Testis (tissue), 3 donors: Measurements from ENCODE around the gene MRPL37. TPM values are rescaled to one million over a fixed set of nuclear protein-coding genes. Genes with fewer than 3 reads are reported as not detected.

Source experiments
- DNase-seq: peaks from one replicate; pipeline ENCODE4 v3.0.0-alpha.2; 2019
- H3K27ac ChIP-seq, 2 donors: fragments of 200-600 bp; sonication (generic); one replicate each; pipeline ENCODE4 v1.5.1; 2019
- H3K27me3 ChIP-seq: fragments of 200-600 bp; sonication (generic); one replicate; pipeline ENCODE4 v1.5.1; 2019
- H3K36me3 ChIP-seq: fragments of 200-600 bp; sonication (generic); one replicate; pipeline ENCODE4 v1.5.1; 2017; ENCODE audit warnings: low read depth; ENCODE audit errors: missing control alignments
- H3K4me1 ChIP-seq: fragments of 200-600 bp; sonication (generic); one replicate; pipeline ENCODE4 v1.5.1; 2019
- H3K4me3 ChIP-seq, 2 donors: fragments of 200-600 bp; sonication (generic); one replicate each; pipeline ENCODE4 v1.5.1; 2017 to 2019
- H3K9me3 ChIP-seq: fragments of 200-600 bp; sonication (generic); one replicate; pipeline ENCODE4 v1.5.1; 2017
- CTCF ChIP-seq, 3 experiments: fragments of 450-650 bp in 2 of 3; fragments of 200-600 bp in 1 of 3; sonication (generic) in 1 of 3; IDR thresholded peaks; one replicate each; pipeline ENCODE4 v1.5.1; 2016 to 2019; ENCODE audit warnings: antibody characterized with exemption in 3 of 3, mild to moderate bottlenecking in 2 of 3, moderate library complexity in 1 of 3
- POLR2A ChIP-seq: fragments of 450-650 bp; IDR thresholded peaks from one replicate; pipeline ENCODE4 v1.6.1; 2017; ENCODE audit warnings: antibody characterized with exemption, mild to moderate bottlenecking, moderate library complexity
- WGBS, 2 donors: methylation state at CpG; one replicate each; pipeline ENCODE4 v1.1.5; 2018; 5-methylcytosine and 5-hydroxymethylcytosine counted together
- intact Hi-C: fragments of 100-400 bp; cut with DNase I; formaldehyde crosslinking; loops from one replicate; pipeline ENCODE4 v1.15.1; 2023; ENCODE audit warnings: low total_unique reads
- polyA plus RNA-seq: library from polyadenylated mRNA; stranded (reverse); fragments of 350-450 nt; fragmentation: Illumina TruSeq; extraction: RNeasy Lipid Tissue Mini Kit (QIAGEN cat#74804); gene quantifications from one replicate; pipeline ENCODE4 v1.2.3, GENCODE V29; 2014; ENCODE audit warnings: low read depth, low replicate concordance; ENCODE audit not compliant: insufficient read depth
- total RNA-seq, 2 donors: library from RNA; depleted of rRNA; stranded (reverse); fragments of >200 nt; gene quantifications; one replicate each; pipeline ENCODE4 v1.2.3, GENCODE V29; 2016

MRPL37 gene
- total and polyA plus RNA-seq, 3 donors from 2014 or later: 74.2 to 91.4 (median 89.1) TPM

GRCh38 chr1:54167422-54168139, 32.4 kb upstream of the MRPL37 start:
- no peaks in the 10 kb centered on the region for H3K36me3 ChIP-seq
- H3K27me3 ChIP-seq: no peaks in the 10 kb centered on the region
- no peak for DNase-seq
- WGBS, 2 donors: 96% methylated on average over 6 to 9 of the region's 9 CpGs
- H3K4me1 ChIP-seq: no peaks in the 10 kb centered on the region
- intact Hi-C loops: no loop called here
- no peak for TF ChIP-seq POLR2A
- no peak for TF ChIP-seq CTCF (IDR thresholded peaks at IDR 0.05)
- no peaks in the 10 kb centered on the region for H3K9me3 ChIP-seq
- no peak overlapping the region for H3K4me3 ChIP-seq
- H3K27ac ChIP-seq: no peak overlapping the region

GRCh38 chr1:54168206-54168965, 31.6 kb upstream of the MRPL37 start:
- no peaks in the 10 kb centered on the region for H3K4me1 ChIP-seq
- no peaks in the 10 kb centered on the region for H3K36me3 ChIP-seq
- H3K27me3 ChIP-seq: no peaks in the 10 kb centered on the region
- intact Hi-C loops: no loop called here
- no peak for DNase-seq
- TF ChIP-seq CTCF (IDR thresholded peaks at IDR 0.05): no peak
- TF ChIP-seq POLR2A: no peak
- no peak overlapping the region for H3K4me3 ChIP-seq
- no peaks in the 10 kb centered on the region for H3K9me3 ChIP-seq
- no peak overlapping the region for H3K27ac ChIP-seq
- WGBS, 2 donors: 92 to 93% methylated on average over 7 of the region's 8 CpGs

- H3K9me3 ChIP-seq: no peaks in the 10 kb centered on the region
- H3K36me3 ChIP-seq: no peaks in the 10 kb centered on the region
- TF ChIP-seq CTCF (IDR thresholded peaks at IDR 0.05): no peak
- no peak for TF ChIP-seq POLR2A
- DNase-seq: no peak
- intact Hi-C loops: no loop called here
- no peak overlapping the region for H3K27ac ChIP-seq
- 78 to 82% methylated on average over 3 of the region's 3 CpGs for WGBS, 2 donors
- no peaks in the 10 kb centered on the region for H3K27me3 ChIP-seq
- no peaks in the 10 kb centered on the region for H3K4me1 ChIP-seq
- H3K4me3 ChIP-seq: no peak overlapping the region
These were observed 30.9 kb upstream of the MRPL37 start for GRCh38 chr1:54169068-54169467.

- H3K27me3 ChIP-seq: no peaks in the 10 kb centered on the region
- TF ChIP-seq CTCF (IDR thresholded peaks at IDR 0.05) (no peak), POLR2A (no peak)
- no peak overlapping the region for H3K4me3 ChIP-seq
- intact Hi-C loops: no loop called here
- no peaks in the 10 kb centered on the region for H3K9me3 ChIP-seq
- H3K36me3 ChIP-seq: no peaks in the 10 kb centered on the region
- H3K27ac ChIP-seq: no peak overlapping the region
- 79 to 85% methylated on average over 5 to 8 of the region's 8 CpGs for WGBS, 2 donors
- no peaks in the 10 kb centered on the region for H3K4me1 ChIP-seq
- no peak for DNase-seq
These were observed 29.0 kb upstream of the MRPL37 start for GRCh38 chr1:54171016-54171415.
